Skeletal muscle cell (primary cell): Measurements from ENCODE around the gene DARS2.
"Not testable (repeated sequence)": the region's sequence is repeated elsewhere in the genome, so short reads cannot be mapped to it uniquely, and the experiment has no call there.

Experiments
- DNase-seq: peaks from one replicate; pipeline ENCODE4 v3.0.0-alpha.2; 2010; ENCODE audit warnings: low read depth
- H3K4me3 ChIP-seq: 2 replicates; pipeline ENCODE4 v1.5.1; 2011; ENCODE audit warnings: low read depth, mild to moderate bottlenecking, control low read depth, low read length, moderate library complexity

Gene DARS2

GRCh38 chr1:173878251-173878650 lies 53.8 kb downstream of the DARS2 start:
- H3K4me3 ChIP-seq, result no peak overlapping the region
- no peak for DNase-seq

- not testable (repeated sequence) for H3K4me3 ChIP-seq, DNase-seq
Observed at GRCh38 chr1:173881117-173881516, 56.6 kb downstream of the DARS2 start.

GRCh38 chr1:173884701-173885100 lies 60.2 kb downstream of the DARS2 start:
- DNase-seq, result no peak

GRCh38 chr1:173886746-173887611 lies 62.5 kb downstream of the DARS2 start:
- no peak overlapping the region for H3K4me3 ChIP-seq
- no peak for DNase-seq

More at GRCh38 chr1:173884701-173885100, 60.2 kb downstream of the DARS2 start:
- no peak overlapping the region for H3K4me3 ChIP-seq

- no peak for DNase-seq
- no peak overlapping the region for H3K4me3 ChIP-seq
Observed at GRCh38 chr1:173887627-173888026, 63.2 kb downstream of the DARS2 start.

- no peak for DNase-seq
- H3K4me3 ChIP-seq, result no peak overlapping the region
Observed at GRCh38 chr1:173888749-173889148, 64.3 kb downstream of the DARS2 start.

- no peak for DNase-seq
- no peak overlapping the region for H3K4me3 ChIP-seq
Observed at GRCh38 chr1:173889885-173890284, 65.4 kb downstream of the DARS2 start.

GRCh38 chr1:173893611-173894010 lies 69.1 kb downstream of the DARS2 start:
- no peak overlapping the region for H3K4me3 ChIP-seq
- no peak for DNase-seq

GRCh38 chr1:173894189-173894588 lies 69.7 kb downstream of the DARS2 start:
- H3K4me3 ChIP-seq, result no peak overlapping the region
- no peak for DNase-seq

- no peak for DNase-seq
- H3K4me3 ChIP-seq, result no peak overlapping the region
Observed at GRCh38 chr1:173900427-173900826, 76.0 kb downstream of the DARS2 start.

- DNase-seq, result no peak
- H3K4me3 ChIP-seq, result no peak overlapping the region
Observed at GRCh38 chr1:173900992-173901391, 76.5 kb downstream of the DARS2 start.

- DNase-seq, result no peak
- H3K4me3 ChIP-seq, result no peak overlapping the region
Observed at GRCh38 chr1:173903827-173904531, 79.5 kb downstream of the DARS2 start.
